ENCODE data around the gene ASTL.

DNA sequence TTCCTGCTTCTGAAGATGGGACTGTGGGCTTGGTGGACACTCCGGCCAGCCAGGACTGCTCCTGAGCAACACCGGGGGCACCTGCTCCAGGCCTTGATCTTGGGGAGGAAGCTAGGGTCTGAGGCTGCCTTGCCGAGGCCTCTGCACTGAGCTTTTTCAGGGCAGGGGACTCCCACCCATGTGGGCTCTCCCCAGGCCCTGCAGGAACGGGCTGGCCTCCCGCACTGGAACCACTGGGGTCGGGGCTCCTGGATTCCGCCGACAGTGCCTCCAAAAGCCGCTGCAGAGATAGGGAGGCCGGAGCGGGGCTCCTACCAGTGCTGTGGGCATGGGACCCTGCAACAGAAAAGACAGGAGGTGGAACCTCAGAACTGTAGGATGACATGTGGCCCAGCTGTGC, 14.4 kb downstream of the ASTL start:
- TF ChIP-seq, protein P1, sequence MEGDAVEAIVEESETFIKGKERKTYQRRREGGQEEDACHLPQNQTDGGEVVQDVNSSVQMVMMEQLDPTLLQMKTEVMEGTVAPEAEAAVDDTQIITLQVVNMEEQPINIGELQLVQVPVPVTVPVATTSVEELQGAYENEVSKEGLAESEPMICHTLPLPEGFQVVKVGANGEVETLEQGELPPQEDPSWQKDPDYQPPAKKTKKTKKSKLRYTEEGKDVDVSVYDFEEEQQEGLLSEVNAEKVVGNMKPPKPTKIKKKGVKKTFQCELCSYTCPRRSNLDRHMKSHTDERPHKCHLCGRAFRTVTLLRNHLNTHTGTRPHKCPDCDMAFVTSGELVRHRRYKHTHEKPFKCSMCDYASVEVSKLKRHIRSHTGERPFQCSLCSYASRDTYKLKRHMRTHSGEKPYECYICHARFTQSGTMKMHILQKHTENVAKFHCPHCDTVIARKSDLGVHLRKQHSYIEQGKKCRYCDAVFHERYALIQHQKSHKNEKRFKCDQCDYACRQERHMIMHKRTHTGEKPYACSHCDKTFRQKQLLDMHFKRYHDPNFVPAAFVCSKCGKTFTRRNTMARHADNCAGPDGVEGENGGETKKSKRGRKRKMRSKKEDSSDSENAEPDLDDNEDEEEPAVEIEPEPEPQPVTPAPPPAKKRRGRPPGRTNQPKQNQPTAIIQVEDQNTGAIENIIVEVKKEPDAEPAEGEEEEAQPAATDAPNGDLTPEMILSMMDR (IDR thresholded peaks at IDR 0.05 in 2 of 3, conservative IDR thresholded peaks at IDR 0.05 in 1 of 3; ENCODE audit: borderline replicate concordance in 1 of 3, insufficient read depth in 1 of 3, low read depth in 2 of 3, low read length in 2 of 3): no peak
- no peak for TF ChIP-seq EZH2 (IDR thresholded peaks at IDR 0.05)
- TF ChIP-seq ZNF274 (IDR thresholded peaks at IDR 0.05; ENCODE audit: low read depth, low read length): no peak
- TF ChIP-seq ZFX (IDR thresholded peaks at IDR 0.05): no peak
- no peak for TF ChIP-seq EZH2phosphoT487 (IDR thresholded peaks at IDR 0.05; ENCODE audit: borderline replicate concordance)
- TF ChIP-seq ELF1 (IDR thresholded peaks at IDR 0.05; ENCODE audit: borderline replicate concordance, low read depth): no peak
- TF ChIP-seq, protein P2, sequence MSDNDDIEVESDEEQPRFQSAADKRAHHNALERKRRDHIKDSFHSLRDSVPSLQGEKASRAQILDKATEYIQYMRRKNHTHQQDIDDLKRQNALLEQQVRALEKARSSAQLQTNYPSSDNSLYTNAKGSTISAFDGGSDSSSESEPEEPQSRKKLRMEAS (IDR thresholded peaks at IDR 0.05): no peak
- TF ChIP-seq POLR2AphosphoS5 (IDR thresholded peaks at IDR 0.05; ENCODE audit: low read depth, low read length): no peak
- TF ChIP-seq POLR2A (IDR thresholded peaks at IDR 0.05; ENCODE audit: borderline replicate concordance, extremely low read depth, insufficient read depth, insufficient read length): no peak
- no peak for TF ChIP-seq TCF7L2 (IDR thresholded peaks at IDR 0.05; ENCODE audit: borderline replicate concordance, extremely low read depth, insufficient read depth, insufficient read length)
- TF ChIP-seq, protein P3, sequence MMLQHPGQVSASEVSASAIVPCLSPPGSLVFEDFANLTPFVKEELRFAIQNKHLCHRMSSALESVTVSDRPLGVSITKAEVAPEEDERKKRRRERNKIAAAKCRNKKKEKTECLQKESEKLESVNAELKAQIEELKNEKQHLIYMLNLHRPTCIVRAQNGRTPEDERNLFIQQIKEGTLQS (IDR thresholded peaks at IDR 0.05): no peak
- TF ChIP-seq YY1 (IDR thresholded peaks at IDR 0.05; ENCODE audit: extremely low read depth, insufficient replicate concordance, low read depth, low read length): no peak
